SK-N-SH treated with all-trans-retinoic acid at 6 μM for 48 hours (cell line): ENCODE measurements around the gene AGTPBP1.
"Not testable (repeated sequence)": the region's sequence is repeated elsewhere in the genome, so short reads cannot be mapped to it uniquely, and the experiment has no call there.

Experiments
- ATAC-seq: fragments of 200-7000 bp; cut with Tn5 transposase; 3 replicates; pipeline ENCODE4 v1.9.1; 2020; ENCODE audit warnings: mild to moderate bottlenecking, moderate library complexity
- BACH2 ChIP-seq: fragments of 250-450 bp; sonication (Bioruptor Pico); IDR thresholded peaks from 2 replicates; pipeline ENCODE4 v1.9.0; 2021; ENCODE audit warnings: mild to moderate bottlenecking, borderline replicate concordance
- CREB5 ChIP-seq: fragments of 250-450 bp; sonication (Bioruptor Pico); IDR thresholded peaks from 2 replicates; pipeline ENCODE4 v1.5.1; 2020; ENCODE audit warnings: low read depth, mild to moderate bottlenecking, moderate library complexity
- CSDC2 ChIP-seq: fragments of 250-450 bp; sonication (Bioruptor Pico); IDR thresholded peaks from 2 replicates; pipeline ENCODE4 v1.5.0; 2020; ENCODE audit warnings: mild to moderate bottlenecking, moderate library complexity
- CSRNP3 ChIP-seq: fragments of 250-450 bp; sonication (Bioruptor Pico); IDR thresholded peaks from 2 replicates; pipeline ENCODE4 v1.5.1; 2021; ENCODE audit warnings: mild to moderate bottlenecking, moderate library complexity
- GLIS3 ChIP-seq: fragments of 250-450 bp; sonication (Bioruptor Pico); IDR thresholded peaks from 2 replicates; pipeline ENCODE4 v1.5.0; 2020; ENCODE audit warnings: mild to moderate bottlenecking, moderate library complexity
- ISL1 ChIP-seq: fragments of 250-450 bp; sonication (Bioruptor Pico); IDR thresholded peaks from 2 replicates; pipeline ENCODE4 v2.1.2; 2022; ENCODE audit warnings: mild to moderate bottlenecking, moderate library complexity
- PATZ1 ChIP-seq: fragments of 250-450 bp; sonication (Bioruptor Pico); IDR thresholded peaks from 2 replicates; pipeline ENCODE4 v1.8.0; 2020; ENCODE audit warnings: mild to moderate bottlenecking, moderate library complexity, borderline replicate concordance
- POU6F1 ChIP-seq: fragments of 250-450 bp; sonication (Bioruptor Pico); IDR thresholded peaks from 2 replicates; pipeline ENCODE4 v1.8.0; 2021; ENCODE audit warnings: low read depth, mild to moderate bottlenecking, moderate library complexity, borderline replicate concordance
- RARB ChIP-seq: fragments of 250-450 bp; sonication (Bioruptor Pico); IDR thresholded peaks from 2 replicates; pipeline ENCODE4 v1.8.0; 2021; ENCODE audit warnings: mild to moderate bottlenecking, moderate library complexity
- SNAI2 ChIP-seq: fragments of 250-450 bp; sonication (Bioruptor Pico); IDR thresholded peaks from 2 replicates; pipeline ENCODE4 v1.5.0; 2020; ENCODE audit warnings: mild to moderate bottlenecking, moderate library complexity
- TSHZ2 ChIP-seq: fragments of 250-450 bp; sonication (Bioruptor Pico); IDR thresholded peaks from 2 replicates; pipeline ENCODE4 v1.5.0; 2020; ENCODE audit warnings: mild to moderate bottlenecking, moderate library complexity
- ZC3H10 ChIP-seq: fragments of 250-450 bp; sonication (Bioruptor Pico); IDR thresholded peaks from 2 replicates; pipeline ENCODE4 v1.5.1; 2021; ENCODE audit warnings: mild to moderate bottlenecking, moderate library complexity
- ZFP3 ChIP-seq: fragments of 250-450 bp; sonication (Bioruptor Pico); IDR thresholded peaks from 2 replicates; pipeline ENCODE4 v1.5.0; 2020; ENCODE audit warnings: mild to moderate bottlenecking, moderate library complexity
- ZFP30 ChIP-seq: fragments of 450-650 bp; formaldehyde crosslinking; IDR thresholded peaks from 2 replicates; pipeline ENCODE4 v1.5.0; 2022; ENCODE audit warnings: mild to moderate bottlenecking, moderate library complexity
- ZNF565 ChIP-seq: fragments of 450-650 bp; formaldehyde crosslinking; conservative IDR thresholded peaks from 2 replicates; pipeline ENCODE4 v1.5.0; 2020; ENCODE audit warnings: low read depth, mild to moderate bottlenecking, moderate library complexity
- ZNF70 ChIP-seq: fragments of 450-650 bp; formaldehyde crosslinking; IDR thresholded peaks from 2 replicates; pipeline ENCODE4 v1.5.0; 2020; ENCODE audit warnings: mild to moderate bottlenecking, moderate library complexity
- ZNF8 ChIP-seq: fragments of 450-650 bp; formaldehyde crosslinking; IDR thresholded peaks from 2 replicates; pipeline ENCODE4 v1.5.0; 2020; ENCODE audit warnings: mild to moderate bottlenecking, moderate library complexity

AGTPBP1 gene

GRCh38 chr9:85741875-85742596 is at the start of gene AGTPBP1:
Gene AGTPBP1, minus strand, starts transcription at chr9:85741954. Its CDS starts 29,421 bp downstream, at chr9:85712533.
- TF ChIP-seq TSHZ2 (CRISPR knock-in tag), result no peak
- peak; percentile 91; the same call in 1 of the 2 replicates for TF ChIP-seq ZFP3 (CRISPR knock-in tag)
- peak; percentile 7; the same call in 1 of the 2 replicates for TF ChIP-seq ISL1 (CRISPR knock-in tag)
- TF ChIP-seq ZNF565 (CRISPR knock-in tag), result no peak
- ATAC-seq, result peak; percentile 91

GRCh38 chr9:85786116-85786515 is 44.4 kb upstream of the AGTPBP1 start:
- peak; percentile 88 for ATAC-seq

GRCh38 chr9:85773844-85774243 is 32.1 kb upstream of the AGTPBP1 start:
- not testable (repeated sequence) for ATAC-seq

- ATAC-seq, result not testable (repeated sequence)
Observed at GRCh38 chr9:85761802-85762201, 20.0 kb upstream of the AGTPBP1 start.

GRCh38 chr9:85757716-85758115 is 16.0 kb upstream of the AGTPBP1 start:
- ATAC-seq, result not testable (repeated sequence)

GRCh38 chr9:85756216-85756615 is 14.5 kb upstream of the AGTPBP1 start:
- ATAC-seq, result not testable (repeated sequence)

GRCh38 chr9:85746309-85746708 is 4.6 kb upstream of the AGTPBP1 start:
- TF ChIP-seq CREB5 (no peak), CSRNP3 (CRISPR knock-in tag) (no peak), BACH2 (no peak), CSDC2 (no peak), SNAI2 (no peak), GLIS3 (no peak), RARB (CRISPR knock-in tag) (no peak), ZNF8 (CRISPR knock-in tag) (no peak), TSHZ2 (CRISPR knock-in tag) (no peak), ISL1 (CRISPR knock-in tag) (no peak), ZFP30 (CRISPR knock-in tag) (no peak), PATZ1 (CRISPR knock-in tag) (no peak), ZC3H10 (no peak), POU6F1 (CRISPR knock-in tag) (no peak), ZFP3 (CRISPR knock-in tag) (no peak), ZNF565 (CRISPR knock-in tag) (no peak), ZNF70 (CRISPR knock-in tag) (no peak)
- ATAC-seq, result no peak
